H9 (cell line): ENCODE data around the gene RNU1-1. TPM values are rescaled to one million over a fixed set of nuclear protein-coding genes. Genes with fewer than 3 reads are reported as not detected.
"Not testable (repeated sequence)": the region's sequence is repeated elsewhere in the genome, so short reads cannot be mapped to it uniquely, and the experiment has no call there.

Source experiments
- DNase-seq: peaks from one replicate; pipeline ENCODE4 v3.0.0-alpha.2; 2017
- H2AFZ ChIP-seq: one replicate; pipeline ENCODE4 v1.6.1; 2013; ENCODE audit warnings: mild to moderate bottlenecking, low read length, control low read depth, moderate library complexity
- H2AK5ac ChIP-seq: 2 replicates; pipeline ENCODE4 v1.6.1; 2013; ENCODE audit warnings: low read length, control low read depth, mixed read lengths; ENCODE audit not compliant: insufficient read length
- H2BK120ac ChIP-seq: one replicate; pipeline ENCODE4 v1.6.1; 2013; ENCODE audit warnings: low read depth, mild to moderate bottlenecking, low read length, control low read depth, inconsistent platforms; ENCODE audit not compliant: poor library complexity, severe bottlenecking
- H2BK12ac ChIP-seq: 2 replicates; pipeline ENCODE4 v1.6.1; 2013; ENCODE audit warnings: low read length, control low read depth, mixed read lengths, low read depth; ENCODE audit not compliant: insufficient read length
- H2BK15ac ChIP-seq: 2 replicates; pipeline ENCODE4 v1.6.1; 2013; ENCODE audit warnings: low read depth, low read length, control low read depth
- H2BK20ac ChIP-seq: one replicate; pipeline ENCODE4 v1.6.1; 2013; ENCODE audit warnings: low read depth, mild to moderate bottlenecking, low read length, control low read depth, inconsistent platforms; ENCODE audit not compliant: poor library complexity, severe bottlenecking
- H2BK5ac ChIP-seq: 2 replicates; pipeline ENCODE4 v1.6.1; 2013; ENCODE audit warnings: low read length, control low read depth, mixed read lengths; ENCODE audit not compliant: insufficient read length
- H3K14ac ChIP-seq: 2 replicates; pipeline ENCODE4 v1.6.1; 2013; ENCODE audit warnings: low read length, control low read depth; ENCODE audit not compliant: insufficient read depth
- H3K18ac ChIP-seq: 2 replicates; pipeline ENCODE4 v1.6.1; 2013; ENCODE audit warnings: low read depth, mild to moderate bottlenecking, mixed read lengths, low read length, control low read depth; ENCODE audit not compliant: insufficient read length
- H3K23ac ChIP-seq: 2 replicates; pipeline ENCODE4 v1.6.1; 2013; ENCODE audit warnings: low read length, control low read depth, mixed read lengths, low read depth; ENCODE audit not compliant: insufficient read length
- H3K23me2 ChIP-seq: 2 replicates; pipeline ENCODE4 v1.6.1; 2013; ENCODE audit warnings: low read depth, mild to moderate bottlenecking, mixed read lengths, low read length, control low read depth; ENCODE audit not compliant: insufficient read length, poor library complexity, severe bottlenecking
- H3K27ac ChIP-seq: 2 replicates; pipeline ENCODE4 v1.5.1; 2013; ENCODE audit warnings: low read length, control low read depth, mixed read lengths, low read depth; ENCODE audit not compliant: insufficient read length
- H3K27me3 ChIP-seq: 2 replicates; pipeline ENCODE4 v1.6.1; 2013; ENCODE audit warnings: low read length, control low read depth, inconsistent platforms; ENCODE audit not compliant: insufficient read depth
- H3K4ac ChIP-seq: 2 replicates; pipeline ENCODE4 v1.6.1; 2013; ENCODE audit warnings: low read depth, mild to moderate bottlenecking, control low read depth, inconsistent platforms, low read length, moderate library complexity
- H3K4me1 ChIP-seq: 2 replicates; pipeline ENCODE4 v1.6.1; 2013; ENCODE audit warnings: low read length, control low read depth, inconsistent platforms; ENCODE audit not compliant: insufficient read depth
- H3K4me2 ChIP-seq: 2 replicates; pipeline ENCODE4 v1.6.1; 2013; ENCODE audit warnings: low read length, control low read depth, mixed read lengths; ENCODE audit not compliant: insufficient read length, insufficient read depth
- H3K56ac ChIP-seq: 2 replicates; pipeline ENCODE4 v1.6.1; 2013; ENCODE audit warnings: low read depth, mild to moderate bottlenecking, mixed read lengths, low read length, control low read depth; ENCODE audit not compliant: insufficient read length
- H3K79me1 ChIP-seq: 2 replicates; pipeline ENCODE4 v1.6.1; 2013; ENCODE audit warnings: low read depth, mild to moderate bottlenecking, moderate library complexity, low read length, control low read depth, inconsistent platforms; ENCODE audit not compliant: insufficient read depth, poor library complexity, severe bottlenecking
- H3K79me2 ChIP-seq: 2 replicates; pipeline ENCODE4 v1.6.1; 2013; ENCODE audit warnings: low read length, control low read depth, inconsistent platforms; ENCODE audit not compliant: insufficient read depth
- H3K9ac ChIP-seq: 2 replicates; pipeline ENCODE4 v1.6.1; 2013; ENCODE audit warnings: low read length, control low read depth, mixed read lengths; ENCODE audit not compliant: insufficient read length; ENCODE audit errors: extremely low read depth
- H3K9me3 ChIP-seq: one replicate; pipeline ENCODE4 v1.6.1; 2013; ENCODE audit warnings: low read depth, low read length, inconsistent platforms; ENCODE audit not compliant: control insufficient read depth
- H3T11ph ChIP-seq: one replicate; pipeline ENCODE4 v1.6.1; 2013; ENCODE audit warnings: mild to moderate bottlenecking, low read length, control low read depth, inconsistent platforms
- H4K20me1 ChIP-seq: one replicate; pipeline ENCODE4 v1.6.1; 2013; ENCODE audit not compliant: control insufficient read depth, insufficient read length, insufficient read depth
- H4K5ac ChIP-seq: 2 replicates; pipeline ENCODE4 v1.6.1; 2013; ENCODE audit warnings: low read depth, mild to moderate bottlenecking, mixed read lengths, low read length, control low read depth; ENCODE audit not compliant: insufficient read length
- H4K8ac ChIP-seq: replicated peaks from 2 replicates; pipeline ENCODE4 v1.6.1; 2013; ENCODE audit warnings: low read length, control low read depth, mixed read lengths, low read depth; ENCODE audit not compliant: insufficient read length
- H4K91ac ChIP-seq: 2 replicates; pipeline ENCODE4 v1.6.1; 2013; ENCODE audit warnings: low read depth, mild to moderate bottlenecking, moderate library complexity, mixed read lengths, low read length, control low read depth; ENCODE audit not compliant: insufficient read length
- H3K27ac Mint-ChIP-seq, 3 experiments: 2 replicates in 2 of 3; 3 replicates in 1 of 3; pipeline ENCODE4 v1.8.0; 2020 to 2021; ENCODE audit warnings: mixed read lengths in 3 of 3, mild to moderate bottlenecking in 1 of 3, moderate library complexity in 1 of 3
- H3K27me3 Mint-ChIP-seq: 2 replicates; pipeline ENCODE4 v1.8.0; 2021; ENCODE audit warnings: low read depth, mild to moderate bottlenecking, moderate library complexity, mixed read lengths
- H3K36me3 Mint-ChIP-seq, 3 experiments: 2 replicates in 2 of 3; 3 replicates in 1 of 3; pipeline ENCODE4 v1.8.0; 2020 to 2021; ENCODE audit warnings: low read depth in 3 of 3, mixed read lengths in 3 of 3; ENCODE audit not compliant: insufficient read depth in 1 of 3
- H3K4me1 Mint-ChIP-seq, 2 experiments: 2 replicates each; pipeline ENCODE4 v1.8.0; 2020; ENCODE audit warnings: mixed read lengths in 2 of 2
- H3K4me3 Mint-ChIP-seq, 2 experiments: 2 replicates in 1 of 2; 3 replicates in 1 of 2; pipeline ENCODE4 v1.8.0; 2020 to 2021; ENCODE audit warnings: mild to moderate bottlenecking in 2 of 2, mixed read lengths in 2 of 2, moderate library complexity in 1 of 2
- H3K9me3 Mint-ChIP-seq, 2 experiments: 2 replicates in 1 of 2; 3 replicates in 1 of 2; pipeline ENCODE4 v1.8.0; 2020; ENCODE audit warnings: mild to moderate bottlenecking in 2 of 2, mixed read lengths in 2 of 2, moderate library complexity in 1 of 2
- WGBS: extraction: QIAGEN DNeasy Blood & Tissue Kit; methylation state at CpG from one replicate; pipeline ENCODE4 v1.1.7; 2013; ENCODE audit warnings: missing lambda C conversion rate, low lambda C conversion rate, mixed read lengths; ENCODE audit not compliant: insufficient read length; ENCODE audit errors: extremely low coverage; 5-methylcytosine and 5-hydroxymethylcytosine counted together
- total RNA-seq: library from RNA; stranded (reverse); gene quantifications from 2 replicates; pipeline ENCODE4 v1.2.1, GENCODE V29; 2021

The RNU1-1 gene
- total RNA-seq, 1 experiment from 2014 or later: 2,051 TPM

DNA sequence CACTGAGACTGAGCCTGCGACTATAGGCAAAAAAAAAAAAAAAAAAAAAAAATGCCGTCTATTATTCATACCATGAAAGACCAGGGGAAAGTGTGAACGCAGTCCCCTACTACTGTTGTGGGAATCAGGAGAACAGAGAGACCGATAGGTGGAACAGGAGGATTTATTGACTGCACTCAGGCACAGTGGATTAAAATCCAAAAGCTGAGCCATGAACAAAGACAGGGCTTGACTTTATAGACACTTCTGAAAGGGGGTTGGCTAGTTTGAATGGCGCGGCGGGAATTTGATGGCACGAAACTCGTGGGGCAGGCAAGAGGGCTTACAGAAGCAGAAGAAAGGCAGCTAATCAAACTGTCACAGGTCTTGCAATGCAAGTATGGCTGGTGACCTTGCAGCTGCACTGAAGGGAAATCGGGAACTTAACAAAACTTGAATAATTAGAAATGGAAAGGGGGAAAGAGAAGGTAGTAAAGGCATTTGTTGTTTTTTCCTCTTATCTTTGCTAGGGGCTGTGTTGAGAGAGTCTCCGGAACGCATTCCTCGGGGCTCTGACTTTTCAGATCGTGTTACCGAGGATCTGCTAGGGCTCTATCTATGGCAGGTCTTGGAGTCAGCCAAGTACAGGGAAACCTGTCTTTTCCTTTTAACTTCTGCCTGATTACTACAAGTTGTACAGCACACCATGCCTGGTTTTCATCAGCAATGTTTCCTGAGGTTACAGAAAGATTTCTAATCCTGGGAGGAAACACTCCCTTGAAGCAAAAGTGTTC, 7.5 kb downstream of the RNU1-1 start:
- H3K9me3 Mint-ChIP-seq: peaks cover 10 to 11% of the 10 kb centered on the region in 2 experiments; a peak in 4 of 5 replicates
- H3K4me3 Mint-ChIP-seq, H3K4me1 Mint-ChIP-seq, H2AK5ac ChIP-seq, H4K5ac ChIP-seq, H2BK5ac ChIP-seq, H3K9ac ChIP-seq, H3K14ac ChIP-seq, H2BK15ac ChIP-seq, H3K18ac ChIP-seq, H3K4me2 ChIP-seq, H2AFZ ChIP-seq, H4K8ac ChIP-seq, H3K27ac ChIP-seq, H3K23ac ChIP-seq, H2BK12ac ChIP-seq, H4K20me1 ChIP-seq, H3K9me3 ChIP-seq, H3K23me2 ChIP-seq, H3K79me1 ChIP-seq, H4K91ac ChIP-seq, H3K56ac ChIP-seq, H3T11ph ChIP-seq, H3K79me2 ChIP-seq, H3K27ac Mint-ChIP-seq, H3K4me1 ChIP-seq, H3K4ac ChIP-seq, H3K36me3 Mint-ChIP-seq, H2BK120ac ChIP-seq, H2BK20ac ChIP-seq, H3K27me3 ChIP-seq, H3K27me3 Mint-ChIP-seq, DNase-seq: not testable (repeated sequence)
- no CpG with 5 or more reads among the region's 15 CpGs for WGBS

DNA sequence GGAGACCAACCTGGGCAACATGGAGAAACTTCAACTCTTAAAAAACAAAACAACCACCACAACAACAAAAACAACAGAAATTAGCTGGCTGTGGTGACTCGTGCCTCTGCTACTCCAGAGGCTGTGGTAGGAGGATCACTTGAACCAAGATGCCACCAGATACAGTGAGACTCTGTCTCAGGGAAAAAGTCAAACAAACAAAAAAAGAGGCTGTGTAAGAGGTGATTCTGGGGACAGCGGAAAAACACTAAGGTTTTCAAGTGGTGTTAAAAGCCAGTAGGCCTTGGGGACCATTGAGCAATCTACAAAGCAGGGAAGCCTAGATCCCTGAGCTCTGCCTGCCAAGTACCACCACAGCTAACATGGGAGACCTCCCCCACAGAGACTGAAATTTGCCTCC, 8.2 kb downstream of the RNU1-1 start:
- no CpG with 5 or more reads among the region's 2 CpGs for WGBS
- not testable (repeated sequence) for H2BK120ac ChIP-seq, H3K18ac ChIP-seq

More for the DNA sequence above, 8.2 kb downstream of the RNU1-1 start:
- not testable (repeated sequence) for H3K79me1 ChIP-seq, H3K36me3 Mint-ChIP-seq, H2BK15ac ChIP-seq, H3K4me3 Mint-ChIP-seq, H3K23me2 ChIP-seq, DNase-seq, H4K5ac ChIP-seq, H3K4me2 ChIP-seq, H3K27ac ChIP-seq, H3K4ac ChIP-seq, H3K23ac ChIP-seq, H3K14ac ChIP-seq, H3K27me3 ChIP-seq, H3T11ph ChIP-seq, H2AK5ac ChIP-seq, H3K79me2 ChIP-seq, H3K27me3 Mint-ChIP-seq, H2BK12ac ChIP-seq, H3K56ac ChIP-seq, H3K4me1 Mint-ChIP-seq, H3K4me1 ChIP-seq, H2BK20ac ChIP-seq, H2AFZ ChIP-seq, H4K8ac ChIP-seq, H3K27ac Mint-ChIP-seq, H2BK5ac ChIP-seq, H3K9ac ChIP-seq, H3K9me3 ChIP-seq, H4K20me1 ChIP-seq, H4K91ac ChIP-seq
- H3K9me3 Mint-ChIP-seq: peaks cover 10 to 11% of the 10 kb centered on the region in 2 experiments; a peak in 4 of 5 replicates
